ENCODE data around the gene CARM1.

- no peak for TF ChIP-seq CTCF (IDR thresholded peaks at IDR 0.05)
- TF ChIP-seq POLR2A (IDR thresholded peaks at IDR 0.05), result no peak
Observed at GRCh38 chr19:10838377-10838776, 33.0 kb upstream of the CARM1 start.
